Measurements from ENCODE around the gene POLR1B. TPM values are rescaled to one million over a fixed set of nuclear protein-coding genes. Genes with fewer than 3 reads are reported as not detected.

POLR1B gene
- total and polyA plus RNA-seq, 2 of the 13 experiments (the other 11 are each of a cell fraction or from before 2014, with no cell fraction given), result 18.3 to 46.0 TPM

DNA sequence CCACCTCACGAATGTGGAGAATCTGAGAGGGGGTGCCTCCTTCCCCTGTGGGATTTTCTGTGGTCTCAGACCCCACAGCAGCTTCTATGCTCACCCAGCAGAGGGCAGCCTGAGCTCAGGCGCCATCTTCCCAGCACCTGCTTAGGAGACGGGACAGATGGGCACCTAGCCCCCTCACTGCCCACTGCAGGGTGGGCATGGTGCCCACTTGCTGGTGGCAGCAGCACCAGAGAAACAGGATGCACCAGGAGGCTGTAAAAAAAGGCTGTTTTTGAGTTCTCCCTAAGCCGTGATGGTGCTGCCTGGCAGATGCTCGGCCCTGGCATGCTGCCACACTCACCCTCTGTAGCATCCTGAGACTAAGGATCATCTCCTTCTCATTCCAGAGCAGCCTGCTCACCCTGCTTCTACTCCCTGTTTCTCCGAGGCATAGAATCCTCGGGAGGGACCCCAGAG lies 84.4 kb downstream of the POLR1B start (continued):
- no peak for TF ChIP-seq NAIF1 (CRISPR knock-in tag; IDR thresholded peaks at IDR 0.05; ENCODE audit: borderline replicate concordance)
- no peak for TF ChIP-seq ZIK1 (CRISPR knock-in tag; IDR thresholded peaks at IDR 0.05; ENCODE audit: borderline replicate concordance, low read depth)
- no peak for TF ChIP-seq ZNF703 (CRISPR knock-in tag; IDR thresholded peaks at IDR 0.05; ENCODE audit: borderline replicate concordance)
- no peak for TF ChIP-seq CHD4 (IDR thresholded peaks at IDR 0.05; ENCODE audit: borderline replicate concordance, low read length)
- TF ChIP-seq REXO4 (CRISPR knock-in tag; IDR thresholded peaks at IDR 0.05; ENCODE audit: borderline replicate concordance), result no peak
- TF ChIP-seq ARHGAP35 (CRISPR knock-in tag; IDR thresholded peaks at IDR 0.05; ENCODE audit: borderline replicate concordance), result 0 out of 2 replicates have a peak, but pooled peaks have one; percentile 28
- TF ChIP-seq, protein P1, sequence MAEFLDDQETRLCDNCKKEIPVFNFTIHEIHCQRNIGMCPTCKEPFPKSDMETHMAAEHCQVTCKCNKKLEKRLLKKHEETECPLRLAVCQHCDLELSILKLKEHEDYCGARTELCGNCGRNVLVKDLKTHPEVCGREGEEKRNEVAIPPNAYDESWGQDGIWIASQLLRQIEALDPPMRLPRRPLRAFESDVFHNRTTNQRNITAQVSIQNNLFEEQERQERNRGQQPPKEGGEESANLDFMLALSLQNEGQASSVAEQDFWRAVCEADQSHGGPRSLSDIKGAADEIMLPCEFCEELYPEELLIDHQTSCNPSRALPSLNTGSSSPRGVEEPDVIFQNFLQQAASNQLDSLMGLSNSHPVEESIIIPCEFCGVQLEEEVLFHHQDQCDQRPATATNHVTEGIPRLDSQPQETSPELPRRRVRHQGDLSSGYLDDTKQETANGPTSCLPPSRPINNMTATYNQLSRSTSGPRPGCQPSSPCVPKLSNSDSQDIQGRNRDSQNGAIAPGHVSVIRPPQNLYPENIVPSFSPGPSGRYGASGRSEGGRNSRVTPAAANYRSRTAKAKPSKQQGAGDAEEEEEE (CRISPR knock-in tag; IDR thresholded peaks at IDR 0.05; ENCODE audit: borderline replicate concordance), result no peak
- no peak for TF ChIP-seq HOXA7 (CRISPR knock-in tag; IDR thresholded peaks at IDR 0.05)
- TF ChIP-seq, protein P2, sequence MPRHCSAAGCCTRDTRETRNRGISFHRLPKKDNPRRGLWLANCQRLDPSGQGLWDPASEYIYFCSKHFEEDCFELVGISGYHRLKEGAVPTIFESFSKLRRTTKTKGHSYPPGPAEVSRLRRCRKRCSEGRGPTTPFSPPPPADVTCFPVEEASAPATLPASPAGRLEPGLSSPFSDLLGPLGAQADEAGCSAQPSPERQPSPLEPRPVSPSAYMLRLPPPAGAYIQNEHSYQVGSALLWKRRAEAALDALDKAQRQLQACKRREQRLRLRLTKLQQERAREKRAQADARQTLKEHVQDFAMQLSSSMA (CRISPR knock-in tag; IDR thresholded peaks at IDR 0.05), result peak; percentile 46; the same call in 1 of the 2 replicates
- TF ChIP-seq, protein P3, sequence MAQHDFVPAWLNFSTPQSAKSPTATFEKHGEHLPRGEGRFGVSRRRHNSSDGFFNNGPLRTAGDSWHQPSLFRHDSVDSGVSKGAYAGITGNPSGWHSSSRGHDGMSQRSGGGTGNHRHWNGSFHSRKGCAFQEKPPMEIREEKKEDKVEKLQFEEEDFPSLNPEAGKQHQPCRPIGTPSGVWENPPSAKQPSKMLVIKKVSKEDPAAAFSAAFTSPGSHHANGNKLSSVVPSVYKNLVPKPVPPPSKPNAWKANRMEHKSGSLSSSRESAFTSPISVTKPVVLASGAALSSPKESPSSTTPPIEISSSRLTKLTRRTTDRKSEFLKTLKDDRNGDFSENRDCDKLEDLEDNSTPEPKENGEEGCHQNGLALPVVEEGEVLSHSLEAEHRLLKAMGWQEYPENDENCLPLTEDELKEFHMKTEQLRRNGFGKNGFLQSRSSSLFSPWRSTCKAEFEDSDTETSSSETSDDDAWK (CRISPR knock-in tag; IDR thresholded peaks at IDR 0.05), result no peak
- TF ChIP-seq NFIC (IDR thresholded peaks at IDR 0.05; ENCODE audit: low read length), result no peak
- TF ChIP-seq TCF7 (IDR thresholded peaks at IDR 0.05; ENCODE audit: low read depth), result no peak
- TF ChIP-seq YEATS4 (CRISPR knock-in tag; IDR thresholded peaks at IDR 0.05; ENCODE audit: borderline replicate concordance), result no peak
- TF ChIP-seq, protein P4, sequence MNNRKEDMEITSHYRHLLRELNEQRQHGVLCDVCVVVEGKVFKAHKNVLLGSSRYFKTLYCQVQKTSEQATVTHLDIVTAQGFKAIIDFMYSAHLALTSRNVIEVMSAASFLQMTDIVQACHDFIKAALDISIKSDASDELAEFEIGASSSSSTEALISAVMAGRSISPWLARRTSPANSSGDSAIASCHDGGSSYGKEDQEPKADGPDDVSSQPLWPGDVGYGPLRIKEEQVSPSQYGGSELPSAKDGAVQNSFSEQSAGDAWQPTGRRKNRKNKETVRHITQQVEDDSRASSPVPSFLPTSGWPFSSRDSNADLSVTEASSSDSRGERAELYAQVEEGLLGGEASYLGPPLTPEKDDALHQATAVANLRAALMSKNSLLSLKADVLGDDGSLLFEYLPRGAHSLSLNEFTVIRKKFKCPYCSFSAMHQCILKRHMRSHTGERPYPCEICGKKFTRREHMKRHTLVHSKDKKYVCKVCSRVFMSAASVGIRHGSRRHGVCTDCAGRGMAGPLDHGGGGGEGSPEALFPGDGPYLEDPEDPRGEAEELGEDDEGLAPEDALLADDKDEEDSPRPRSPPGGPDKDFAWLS (CRISPR knock-in tag; IDR thresholded peaks at IDR 0.05; ENCODE audit: borderline replicate concordance), result no peak
- TF ChIP-seq KLF15 (CRISPR knock-in tag; IDR thresholded peaks at IDR 0.05; ENCODE audit: borderline replicate concordance), result no peak
- TF ChIP-seq, protein P5, sequence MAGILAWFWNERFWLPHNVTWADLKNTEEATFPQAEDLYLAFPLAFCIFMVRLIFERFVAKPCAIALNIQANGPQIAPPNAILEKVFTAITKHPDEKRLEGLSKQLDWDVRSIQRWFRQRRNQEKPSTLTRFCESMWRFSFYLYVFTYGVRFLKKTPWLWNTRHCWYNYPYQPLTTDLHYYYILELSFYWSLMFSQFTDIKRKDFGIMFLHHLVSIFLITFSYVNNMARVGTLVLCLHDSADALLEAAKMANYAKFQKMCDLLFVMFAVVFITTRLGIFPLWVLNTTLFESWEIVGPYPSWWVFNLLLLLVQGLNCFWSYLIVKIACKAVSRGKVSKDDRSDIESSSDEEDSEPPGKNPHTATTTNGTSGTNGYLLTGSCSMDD (CRISPR knock-in tag; IDR thresholded peaks at IDR 0.05), result no peak
- TF ChIP-seq, protein P6, sequence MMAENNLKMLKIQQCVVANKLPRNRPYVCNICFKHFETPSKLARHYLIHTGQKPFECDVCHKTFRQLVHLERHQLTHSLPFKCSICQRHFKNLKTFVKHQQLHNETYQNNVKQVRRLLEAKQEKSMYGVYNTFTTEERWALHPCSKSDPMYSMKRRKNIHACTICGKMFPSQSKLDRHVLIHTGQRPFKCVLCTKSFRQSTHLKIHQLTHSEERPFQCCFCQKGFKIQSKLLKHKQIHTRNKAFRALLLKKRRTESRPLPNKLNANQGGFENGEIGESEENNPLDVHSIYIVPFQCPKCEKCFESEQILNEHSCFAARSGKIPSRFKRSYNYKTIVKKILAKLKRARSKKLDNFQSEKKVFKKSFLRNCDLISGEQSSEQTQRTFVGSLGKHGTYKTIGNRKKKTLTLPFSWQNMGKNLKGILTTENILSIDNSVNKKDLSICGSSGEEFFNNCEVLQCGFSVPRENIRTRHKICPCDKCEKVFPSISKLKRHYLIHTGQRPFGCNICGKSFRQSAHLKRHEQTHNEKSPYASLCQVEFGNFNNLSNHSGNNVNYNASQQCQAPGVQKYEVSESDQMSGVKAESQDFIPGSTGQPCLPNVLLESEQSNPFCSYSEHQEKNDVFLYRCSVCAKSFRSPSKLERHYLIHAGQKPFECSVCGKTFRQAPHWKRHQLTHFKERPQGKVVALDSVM (CRISPR knock-in tag; IDR thresholded peaks at IDR 0.05), result no peak
- TF ChIP-seq FOXO1 (CRISPR knock-in tag; IDR thresholded peaks at IDR 0.05), result peak; percentile 25; the same call in 1 of the 2 replicates
- TF ChIP-seq ZNF562 (CRISPR knock-in tag; IDR thresholded peaks at IDR 0.05; ENCODE audit: borderline replicate concordance), result no peak
- no peak for TF ChIP-seq ZSCAN20 (CRISPR knock-in tag; IDR thresholded peaks at IDR 0.05; ENCODE audit: borderline replicate concordance)
- no peak for TF ChIP-seq ZNF224 (CRISPR knock-in tag; IDR thresholded peaks at IDR 0.05)

Measured in HepG2 (cell line).